ENCODE data around the gene ATF1. TPM values are rescaled to one million over a fixed set of nuclear protein-coding genes. Genes with fewer than 3 reads are reported as not detected.
"Not testable (repeated sequence)": the region's sequence is repeated elsewhere in the genome, so short reads cannot be mapped to it uniquely, and the experiment has no call there.

Gene ATF1
- total RNA-seq, 1 donor from 2014 or later: 36.4 TPM

GRCh38 chr12:50753232-50753769 is 10.6 kb upstream of the ATF1 start:
- DNase-seq: no peak

GRCh38 chr12:50764286-50765094 is 589 bp downstream of the ATF1 start:
- DNase-seq: peak; percentile 51

GRCh38 chr12:50765095-50765911 is 1.4 kb downstream of the ATF1 start:
- peak; percentile 36 for DNase-seq

- DNase-seq: no peak
Measured at GRCh38 chr12:50768391-50768790, 4.5 kb downstream of the ATF1 start.

- DNase-seq: not testable (repeated sequence)
Measured at GRCh38 chr12:50768813-50769212, 4.9 kb downstream of the ATF1 start.

GRCh38 chr12:50771409-50771808 is 7.5 kb downstream of the ATF1 start:
- DNase-seq: no peak

- DNase-seq: no peak
Measured at GRCh38 chr12:50772470-50772869, 8.6 kb downstream of the ATF1 start.

GRCh38 chr12:50772877-50773276 is 9.0 kb downstream of the ATF1 start:
- no peak for DNase-seq

GRCh38 chr12:50775251-50775650 is 11.3 kb downstream of the ATF1 start:
- no peak for DNase-seq

GRCh38 chr12:50776749-50777728 is 13.1 kb downstream of the ATF1 start:
- DNase-seq: no peak

- no peak for DNase-seq
Measured at GRCh38 chr12:50778663-50779590, 15.0 kb downstream of the ATF1 start.

GRCh38 chr12:50780013-50780412 is 16.1 kb downstream of the ATF1 start:
- no peak for DNase-seq

GRCh38 chr12:50784501-50784900 is 20.6 kb downstream of the ATF1 start:
- DNase-seq: no peak

GRCh38 chr12:50785406-50786001 is 21.6 kb downstream of the ATF1 start:
- no peak for DNase-seq

GRCh38 chr12:50786498-50787231 is 22.8 kb downstream of the ATF1 start:
- DNase-seq: no peak

- DNase-seq: no peak
Measured at GRCh38 chr12:50787618-50788017, 23.7 kb downstream of the ATF1 start.

GRCh38 chr12:50788561-50788960 is 24.7 kb downstream of the ATF1 start:
- DNase-seq: no peak

- DNase-seq: no peak
Measured at GRCh38 chr12:50790081-50790480, 26.2 kb downstream of the ATF1 start.

GRCh38 chr12:50799908-50800307 is 36.0 kb downstream of the ATF1 start:
- no peak for DNase-seq

Measured in skin of body (tissue), 2 donors.